ENCODE data around the gene PDZD7.

PDZD7 gene

DNA sequence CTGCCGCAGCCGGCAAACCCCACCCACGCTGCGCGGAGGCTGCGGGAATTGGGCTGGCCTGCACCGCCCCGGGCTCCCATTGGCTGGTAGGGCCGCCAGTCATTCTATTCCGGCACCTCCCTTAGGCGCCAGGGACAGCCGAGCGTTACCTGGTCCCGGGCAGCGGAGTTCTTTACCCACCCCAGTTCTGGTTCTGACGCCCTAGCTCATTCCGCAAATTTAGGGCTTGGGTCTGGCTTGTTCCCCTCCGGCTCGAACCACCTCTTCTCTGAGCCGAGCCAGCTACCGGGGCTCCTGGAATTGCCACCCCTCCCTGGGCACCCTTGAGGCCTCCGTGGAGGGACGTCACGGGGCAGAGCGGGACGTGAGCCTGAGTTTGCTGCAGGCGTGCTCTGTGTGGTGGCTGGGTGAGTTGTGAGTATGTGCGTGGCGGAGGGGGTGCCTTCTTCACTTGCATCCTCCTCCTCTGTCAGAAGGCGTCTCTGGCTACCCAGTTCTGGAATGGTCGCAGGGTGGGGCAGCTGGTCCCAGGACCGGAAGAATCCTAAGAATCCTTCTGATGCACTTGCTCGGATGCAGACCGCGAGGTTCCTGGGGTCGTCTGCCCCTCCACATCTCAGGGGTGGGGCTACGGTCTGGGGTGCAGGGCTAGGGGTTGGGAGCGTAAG, at the start of gene PDZD7, which contains the start of gene SFXN3:
Gene PDZD7, minus strand, starts transcription at position 2 of the 668 bp plus-strand sequence. CDS start 910 bp downstream, outside the sequence.
Gene SFXN3, plus strand, starts transcription at position 107 of the 668 bp plus-strand sequence. CDS start 3,461 bp downstream, outside the sequence.
- DNase-seq (ENCODE audit: low spot score) = peak; percentile 94

DNA sequence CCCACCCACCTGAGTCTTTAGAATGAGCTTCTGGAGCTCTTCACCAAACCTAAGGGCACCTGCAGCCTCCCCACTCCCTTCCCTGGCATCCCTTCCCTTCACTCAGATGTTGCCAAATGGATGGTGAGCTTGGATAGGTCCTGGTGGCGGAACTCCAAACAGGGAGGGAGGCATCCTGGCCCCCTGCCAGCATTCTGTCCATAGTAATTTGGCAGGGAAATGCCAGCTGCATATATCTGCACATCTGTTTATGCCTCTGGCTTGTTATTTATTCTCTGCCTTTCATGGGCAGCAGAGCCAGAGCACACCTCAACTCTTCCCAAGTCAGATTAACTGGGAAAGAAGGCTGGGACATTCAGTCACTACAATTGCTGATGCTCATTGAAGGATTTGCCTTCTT, 48.9 kb upstream of the PDZD7 start:
- no peak for DNase-seq (ENCODE audit: low spot score)

DNA sequence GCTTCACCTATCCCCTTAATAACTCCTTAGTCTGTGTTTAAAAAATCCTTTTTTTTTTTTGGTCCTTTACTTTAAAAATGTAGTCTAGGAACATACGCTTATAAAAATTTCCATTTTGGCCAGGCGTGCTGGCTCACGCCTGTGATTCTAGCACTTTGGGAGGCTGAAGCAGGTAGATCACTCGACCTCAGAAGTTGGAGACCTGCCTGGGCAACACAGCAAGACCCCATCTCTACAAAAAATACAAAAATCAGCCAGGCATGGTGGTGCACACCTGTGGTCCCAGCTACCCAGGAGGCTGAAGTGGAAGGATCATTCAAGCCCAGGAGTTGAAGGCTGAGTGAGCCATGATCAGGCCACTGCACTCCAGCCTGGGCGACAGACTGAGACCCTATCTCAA, 45.7 kb upstream of the PDZD7 start:
- no peak for DNase-seq (ENCODE audit: low spot score)

DNA sequence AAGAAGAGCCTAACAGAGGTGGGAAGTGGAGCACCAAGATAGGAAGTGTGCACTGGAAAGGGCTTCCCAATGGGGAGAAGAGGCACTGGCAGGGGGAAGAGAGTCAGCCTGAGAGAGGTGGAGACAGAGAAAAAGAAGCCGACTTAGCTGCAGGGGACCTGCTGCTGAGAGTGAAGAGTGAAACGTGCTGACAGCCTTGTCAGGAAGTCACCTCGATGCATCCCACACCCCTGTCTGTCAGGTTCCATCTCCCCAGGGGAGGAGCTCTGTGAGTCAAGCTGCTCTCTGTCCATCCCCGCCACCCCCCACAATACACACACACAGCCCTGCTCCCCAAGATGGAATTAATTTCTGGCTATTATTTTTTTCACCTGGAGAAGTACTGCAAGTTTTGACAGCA, 44.8 kb upstream of the PDZD7 start:
- no peak for DNase-seq (ENCODE audit: low spot score)

DNA sequence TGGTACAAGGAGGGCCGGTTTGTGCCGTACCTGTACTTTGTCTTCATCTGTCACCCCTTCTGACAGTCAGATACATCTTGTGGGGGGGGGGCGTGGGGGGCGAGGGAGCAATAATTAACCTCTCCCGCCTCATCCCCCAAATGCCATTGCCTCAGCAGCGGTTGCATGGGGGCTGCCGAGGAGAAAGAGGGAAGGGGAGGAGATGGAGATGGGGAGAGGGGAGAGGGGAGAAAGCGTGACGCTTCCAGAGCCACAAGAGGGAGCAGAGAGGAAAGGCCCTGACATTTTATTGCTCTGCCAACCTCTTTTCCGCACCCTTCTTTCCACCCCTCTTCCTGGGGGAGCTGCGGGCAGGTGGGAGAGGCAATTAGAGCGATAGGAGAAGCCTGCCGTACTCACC, 42.7 kb upstream of the PDZD7 start:
- no peak for DNase-seq (ENCODE audit: low spot score)

DNA sequence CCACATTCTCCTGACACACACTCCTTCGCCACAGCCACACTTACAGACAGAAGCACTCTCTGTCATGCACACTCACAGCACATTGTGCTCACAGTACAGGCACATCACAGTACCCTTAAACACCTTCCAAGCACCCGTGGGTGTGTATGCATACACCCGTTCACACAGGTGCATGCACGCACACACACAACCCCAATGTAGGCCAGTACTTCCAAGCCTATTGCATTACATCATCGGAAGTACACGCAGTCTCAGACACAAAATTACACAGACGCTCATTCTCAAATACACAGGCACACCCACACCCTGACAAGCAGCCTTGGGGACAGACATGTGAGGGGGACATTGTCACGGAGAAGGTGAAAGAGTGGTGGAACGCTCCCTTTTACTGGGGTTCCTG, 42.0 kb upstream of the PDZD7 start:
- DNase-seq (ENCODE audit: low spot score) = no peak

DNA sequence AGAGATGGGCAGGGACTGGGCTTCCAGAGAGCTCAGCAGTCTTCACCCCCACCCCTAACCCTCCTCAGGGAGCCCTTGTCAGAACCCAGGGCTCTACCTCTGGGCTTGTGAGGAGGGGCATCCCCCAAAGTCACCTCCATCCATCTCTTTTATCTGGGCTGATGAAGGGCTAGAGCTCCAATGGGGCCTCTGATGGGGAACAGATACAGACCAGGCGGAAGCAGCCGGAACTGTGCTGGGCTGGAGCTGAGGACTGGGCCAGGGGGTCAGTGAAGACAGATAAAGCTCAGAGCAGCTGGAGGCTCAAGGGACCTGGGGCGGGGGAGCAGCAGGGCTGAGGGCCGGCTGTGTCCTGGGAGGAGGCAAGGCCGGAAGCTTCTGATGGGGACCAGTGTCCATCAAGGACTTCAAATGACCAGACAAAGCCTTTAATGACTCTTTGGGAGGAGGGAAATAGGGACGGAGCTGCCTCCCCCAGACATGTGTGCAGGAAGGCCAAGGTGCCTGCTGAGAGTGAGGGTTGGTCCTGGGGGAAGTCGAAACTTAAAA, 41.0 kb upstream of the PDZD7 start:
- no peak for DNase-seq (ENCODE audit: low spot score)

DNA sequence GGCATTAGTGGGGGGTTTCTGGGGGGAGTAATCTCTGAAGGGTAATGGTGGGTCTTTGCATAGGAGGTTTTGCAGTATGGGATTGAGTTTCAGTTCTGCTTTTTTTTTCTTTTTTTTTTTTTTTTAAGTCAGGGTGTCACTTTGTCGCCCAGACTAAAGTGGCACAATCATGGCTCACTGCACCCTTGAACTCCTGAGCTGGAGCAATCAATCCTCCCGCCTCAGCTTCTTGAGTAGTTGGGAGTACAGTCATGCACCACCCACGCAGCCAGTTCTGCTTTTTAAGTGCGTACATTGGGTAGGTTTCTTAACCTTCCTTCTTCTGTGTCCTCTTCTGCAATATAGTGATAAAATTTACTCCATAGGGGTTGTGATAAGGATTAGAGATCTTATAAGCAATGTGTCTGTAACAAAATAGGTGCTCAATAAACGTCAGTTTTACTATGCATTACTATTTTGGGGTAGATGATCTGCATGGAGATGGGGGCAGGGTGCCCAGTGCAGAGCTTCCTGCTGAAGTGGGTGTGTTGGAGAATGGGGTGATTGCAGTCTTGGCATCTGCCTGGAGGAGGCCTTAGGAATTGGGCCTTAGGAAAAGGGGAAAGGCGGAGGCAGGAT, 40.4 kb upstream of the PDZD7 start:
- no peak for DNase-seq (ENCODE audit: low spot score)

DNA sequence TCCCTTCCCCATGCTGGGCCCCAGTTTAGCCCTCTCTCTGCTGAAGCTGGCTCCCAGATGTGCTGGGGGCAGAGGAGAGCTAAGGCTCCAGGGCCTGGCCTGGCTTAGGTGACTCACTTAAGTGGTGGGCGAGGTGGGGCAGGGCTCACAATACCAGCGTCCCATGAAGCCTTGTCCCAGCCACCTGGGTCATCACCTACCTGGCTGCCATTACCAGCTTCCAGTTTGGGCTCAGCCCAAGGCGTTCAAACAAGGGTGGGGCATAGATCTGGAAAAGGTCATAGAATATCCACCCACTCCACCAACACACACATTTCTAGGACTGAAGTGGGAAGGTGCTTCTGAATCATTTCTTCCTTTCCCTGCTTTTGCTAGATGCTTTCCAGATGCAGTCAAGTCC, 39.2 kb upstream of the PDZD7 start:
- DNase-seq (ENCODE audit: low spot score) = no peak

DNA sequence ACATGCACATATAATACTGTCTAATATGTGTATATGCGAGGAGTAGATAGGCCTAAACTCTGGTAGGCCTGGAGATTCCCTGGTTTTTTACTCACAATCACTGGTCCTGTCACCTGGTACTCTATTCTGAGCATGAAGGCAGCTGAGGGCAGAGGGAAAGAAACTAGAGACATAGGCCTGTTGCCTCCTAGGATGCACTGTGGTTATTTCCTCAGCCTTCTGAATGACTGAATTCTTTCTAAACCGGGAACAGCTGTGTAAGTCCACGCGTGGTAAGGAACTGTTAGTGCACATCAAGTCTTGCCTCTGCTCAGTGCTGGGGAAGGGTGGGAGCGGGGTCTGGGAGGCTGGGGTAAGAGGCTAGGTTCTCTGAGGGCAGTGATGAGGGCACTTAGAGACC, 38.5 kb upstream of the PDZD7 start:
- DNase-seq (ENCODE audit: low spot score) = no peak

DNA sequence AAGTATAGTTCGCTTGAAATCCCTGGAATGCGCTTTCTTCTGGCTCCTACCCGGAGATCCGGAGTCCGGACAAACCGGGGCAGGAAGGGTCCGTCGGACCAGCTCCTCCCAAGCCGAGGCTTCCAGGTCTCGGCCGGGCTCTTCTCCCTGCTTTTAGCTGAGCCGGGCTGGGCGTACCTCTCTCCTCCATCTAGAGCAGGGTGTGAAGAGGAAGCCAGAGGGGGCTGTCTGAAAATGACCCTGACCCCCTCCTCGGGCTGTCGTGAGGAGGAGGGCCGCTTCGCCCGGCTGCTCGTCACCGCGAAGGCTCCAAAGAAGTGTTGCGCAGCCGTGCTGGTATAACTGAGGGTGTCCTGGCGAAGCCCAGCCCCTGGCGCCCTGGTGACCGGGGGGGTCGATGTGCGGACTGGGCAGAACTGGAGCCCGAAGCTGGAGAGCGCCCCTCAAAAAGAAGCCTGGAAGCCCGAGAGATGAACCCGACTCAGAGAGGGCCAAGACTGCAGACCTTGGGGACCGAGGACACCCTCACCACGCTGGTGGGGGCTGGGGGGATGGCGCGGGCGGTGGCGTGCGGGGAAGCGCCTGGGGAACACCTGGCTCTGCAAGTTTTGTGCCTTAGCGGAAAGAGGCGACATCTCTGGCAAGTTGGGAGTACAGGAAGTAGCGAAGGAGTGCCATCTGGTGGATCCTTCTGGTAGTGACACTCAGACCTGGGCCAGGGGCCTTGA, 36.6 kb upstream of the PDZD7 start:
- peak; percentile 84 for DNase-seq (ENCODE audit: low spot score)

DNA sequence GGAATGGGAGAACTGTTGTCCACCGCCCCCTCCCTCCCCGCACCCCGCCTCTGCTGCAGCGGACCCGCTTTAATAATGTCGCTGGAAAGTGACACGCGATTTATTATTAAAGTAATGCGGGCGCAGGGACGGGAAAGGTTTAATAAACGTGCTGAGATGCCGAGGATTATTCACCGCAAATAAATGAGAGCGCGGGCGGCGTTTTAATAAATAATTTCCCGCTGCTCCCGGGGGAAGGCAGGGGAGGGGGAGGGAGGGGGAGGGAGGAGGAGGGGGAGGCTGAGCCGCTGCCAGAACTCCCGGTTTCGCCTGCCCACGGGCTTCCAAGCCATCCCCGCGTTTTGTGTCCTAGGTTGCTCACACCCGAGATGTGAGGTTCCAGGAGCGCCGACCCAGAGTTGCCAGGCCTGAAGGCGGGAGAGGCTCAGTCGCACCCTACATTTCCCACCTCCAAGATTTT, 36.0 kb upstream of the PDZD7 start:
- no peak for DNase-seq (ENCODE audit: low spot score)

DNA sequence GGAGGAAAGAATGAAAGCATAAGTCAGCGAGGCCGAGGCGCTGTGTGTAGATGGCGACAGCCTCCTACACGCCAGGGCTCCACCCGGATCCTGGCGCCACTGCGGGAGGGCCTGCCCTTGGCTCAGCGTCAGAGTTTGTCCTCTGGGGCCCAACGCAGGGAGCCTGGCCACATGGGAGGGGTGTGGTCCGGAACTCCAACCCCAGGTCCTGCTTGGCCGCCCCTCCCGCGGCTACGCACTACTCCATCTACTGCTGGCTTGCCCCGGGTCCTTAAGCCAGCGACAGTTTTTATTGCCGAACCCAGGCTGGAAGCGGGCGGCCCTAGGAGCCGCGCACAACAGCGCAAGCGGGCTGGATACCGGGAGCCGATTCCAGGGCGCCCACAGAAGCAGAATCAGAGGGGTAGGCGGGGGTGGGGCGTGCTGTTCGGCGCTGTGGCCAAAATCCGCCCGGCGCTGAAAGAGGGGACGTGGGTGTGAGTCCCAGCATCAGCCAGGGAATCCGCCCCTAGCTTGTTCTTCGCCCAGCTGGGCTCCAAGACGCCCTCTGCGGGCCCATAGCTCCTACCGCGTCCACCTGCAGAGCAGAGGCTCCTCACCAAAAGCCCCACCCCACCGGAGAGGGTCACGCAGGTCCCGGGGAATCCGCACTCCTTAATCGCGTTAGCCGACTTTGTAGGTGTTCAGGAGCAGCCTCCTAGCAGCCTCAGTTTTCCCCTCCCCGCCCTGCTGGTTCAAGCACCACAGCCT, 35.4 kb upstream of the PDZD7 start:
- DNase-seq (ENCODE audit: low spot score) = peak; percentile 76

DNA sequence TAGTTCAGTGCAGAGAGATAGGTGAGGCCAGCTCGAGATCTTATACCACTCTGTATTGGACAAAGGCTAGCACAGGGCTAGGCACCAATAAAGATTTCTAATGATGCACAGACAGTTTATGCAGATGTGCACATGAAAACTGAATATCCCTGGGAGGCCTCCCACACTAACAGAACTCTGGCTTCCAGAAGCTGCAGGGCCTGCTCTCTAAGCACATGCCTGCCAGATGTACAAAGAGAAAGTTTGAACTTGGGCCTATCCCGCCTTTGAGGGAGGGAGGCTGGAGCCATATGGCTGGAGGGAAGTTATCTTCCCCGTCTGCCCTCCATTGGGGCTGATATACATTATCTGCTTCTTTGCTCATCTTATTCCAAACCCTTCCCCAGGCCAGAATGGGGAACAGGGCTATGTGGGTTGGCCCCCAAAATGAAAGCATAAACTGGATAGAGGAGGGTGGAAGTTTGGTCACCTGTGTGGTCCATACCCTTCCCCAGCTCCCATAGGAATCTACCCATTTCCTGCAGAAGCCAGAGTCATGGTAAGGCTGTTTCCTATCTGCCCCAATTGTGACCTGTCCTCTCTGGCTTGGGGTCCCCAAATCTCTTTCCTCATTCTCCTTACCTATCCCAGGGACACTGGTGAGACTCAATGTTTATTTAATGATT, 34.7 kb upstream of the PDZD7 start:
- no peak for DNase-seq (ENCODE audit: low spot score)

DNA sequence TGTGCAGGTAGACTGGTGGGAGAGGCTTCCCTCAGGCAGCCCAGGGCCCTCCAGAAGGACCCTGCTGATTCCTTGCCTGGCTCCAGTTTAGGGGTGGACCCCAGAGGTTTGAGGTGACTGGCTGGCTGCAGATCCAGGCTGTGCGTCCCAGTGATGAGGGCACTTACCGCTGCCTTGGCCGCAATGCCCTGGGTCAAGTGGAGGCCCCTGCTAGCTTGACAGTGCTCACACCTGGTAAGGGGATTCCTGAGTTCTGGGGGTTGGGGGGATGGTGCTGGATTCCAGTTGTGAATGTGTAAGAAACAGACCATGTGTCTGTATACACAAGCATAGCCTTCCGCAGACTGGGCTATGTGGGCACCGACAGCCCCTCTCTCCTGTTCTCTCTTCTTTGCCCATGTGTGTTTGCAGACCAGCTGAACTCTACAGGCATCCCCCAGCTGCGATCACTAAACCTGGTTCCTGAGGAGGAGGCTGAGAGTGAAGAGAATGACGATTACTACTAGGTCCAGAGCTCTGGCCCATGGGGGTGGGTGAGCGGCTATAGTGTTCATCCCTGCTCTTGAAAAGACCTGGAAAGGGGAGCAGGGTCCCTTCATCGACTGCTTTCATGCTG, 33.6 kb upstream of the PDZD7 start:
- no peak for DNase-seq (ENCODE audit: low spot score)

DNA sequence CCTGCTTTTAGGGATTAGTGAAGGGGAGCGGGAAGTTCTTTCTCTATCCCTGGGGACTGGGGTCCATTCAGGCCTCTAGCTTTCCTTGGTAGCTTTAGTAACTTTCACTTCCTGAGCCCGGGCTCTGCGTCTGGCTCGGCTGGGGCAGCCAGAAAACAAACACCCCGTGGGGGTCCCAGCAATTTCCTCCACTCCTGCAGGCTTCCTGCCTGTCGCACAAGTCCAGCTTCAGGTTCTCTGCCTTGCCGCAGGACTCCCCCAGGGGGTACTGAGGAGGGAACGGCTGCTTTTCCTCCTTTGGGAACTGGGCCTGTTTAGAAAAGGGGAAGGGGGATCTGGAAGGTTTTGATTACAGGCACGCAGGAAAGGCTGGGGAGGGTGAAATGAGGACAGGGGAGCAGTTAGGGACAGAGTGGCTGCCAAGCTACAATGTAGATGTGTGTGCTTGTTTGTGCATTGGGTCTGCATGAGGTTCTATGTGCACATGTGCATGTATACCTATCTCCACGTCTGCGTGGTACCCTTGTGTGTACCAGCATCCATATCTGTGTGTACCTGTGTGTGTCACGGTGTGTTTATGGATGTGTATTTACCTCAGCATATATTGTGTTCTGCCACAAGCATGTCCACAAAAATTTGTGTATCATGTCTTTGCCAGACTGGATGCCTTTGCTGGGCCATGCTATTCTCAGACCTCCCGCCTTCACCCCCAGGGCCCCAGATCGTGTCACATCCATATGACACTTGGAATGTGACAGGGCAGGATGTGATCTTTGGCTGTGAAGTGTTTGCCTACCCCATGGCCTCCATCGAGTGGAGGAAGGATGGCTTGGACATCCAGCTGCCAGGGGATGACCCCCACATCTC, 32.9 kb upstream of the PDZD7 start:
- no peak for DNase-seq (ENCODE audit: low spot score)

DNA sequence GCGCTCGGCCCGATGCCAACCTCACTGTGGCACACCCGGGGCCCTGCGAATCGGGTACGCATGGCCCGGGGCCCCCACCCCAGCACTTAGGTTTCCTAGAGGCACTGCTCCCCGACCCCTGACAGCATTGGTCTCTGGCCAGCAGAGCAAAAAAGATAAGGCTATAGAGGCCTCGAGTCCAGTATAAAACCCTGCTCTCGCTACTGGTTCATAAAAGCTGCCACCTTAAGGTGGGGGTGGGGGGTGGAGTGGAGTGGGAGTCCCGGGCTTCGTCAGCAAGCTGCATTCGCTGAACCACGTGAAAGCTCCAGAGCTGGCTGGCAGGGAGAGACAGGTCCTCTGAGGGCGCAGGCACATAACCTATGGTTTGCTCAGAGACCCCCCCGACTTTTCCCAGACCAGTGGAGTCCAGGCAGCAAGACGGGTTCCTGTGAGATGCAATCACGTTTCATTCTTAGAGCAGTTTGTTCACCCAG, 32.2 kb upstream of the PDZD7 start:
- no peak for DNase-seq (ENCODE audit: low spot score)

DNA sequence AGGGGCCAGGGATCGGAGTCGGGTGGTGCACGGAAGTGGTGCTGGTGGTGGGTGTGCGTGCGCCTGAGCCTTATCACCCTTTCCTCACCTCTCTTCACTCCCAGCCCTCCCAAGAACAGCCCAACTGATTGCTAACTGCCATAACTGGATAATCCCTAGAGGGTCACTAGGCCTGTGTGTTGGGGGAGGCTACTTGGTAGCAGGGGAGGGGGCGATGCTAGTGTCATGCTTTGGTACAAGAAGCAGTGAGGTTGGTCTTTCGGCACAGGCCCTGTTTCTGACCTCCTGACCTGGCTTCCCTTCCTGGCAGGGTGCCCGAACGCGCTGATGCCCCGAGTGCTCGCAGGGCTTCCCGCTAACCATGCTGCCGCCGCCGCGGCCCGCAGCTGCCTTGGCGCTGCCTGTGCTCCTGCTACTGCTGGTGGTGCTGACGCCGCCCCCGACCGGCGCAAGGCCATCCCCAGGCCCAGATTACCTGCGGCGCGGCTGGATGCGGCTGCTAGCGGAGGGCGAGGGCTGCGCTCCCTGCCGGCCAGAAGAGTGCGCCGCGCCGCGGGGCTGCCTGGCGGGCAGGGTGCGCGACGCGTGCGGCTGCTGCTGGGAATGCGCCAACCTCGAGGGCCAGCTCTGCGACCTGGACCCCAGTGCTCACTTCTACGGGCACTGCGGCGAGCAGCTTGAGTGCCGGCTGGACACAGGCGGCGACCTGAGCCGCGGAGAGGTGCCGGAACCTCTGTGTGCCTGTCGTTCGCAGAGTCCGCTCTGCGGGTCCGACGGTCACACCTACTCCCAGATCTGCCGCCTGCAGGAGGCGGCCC, 31.5 kb upstream of the PDZD7 start:
- DNase-seq (ENCODE audit: low spot score) = peak; percentile 70

DNA sequence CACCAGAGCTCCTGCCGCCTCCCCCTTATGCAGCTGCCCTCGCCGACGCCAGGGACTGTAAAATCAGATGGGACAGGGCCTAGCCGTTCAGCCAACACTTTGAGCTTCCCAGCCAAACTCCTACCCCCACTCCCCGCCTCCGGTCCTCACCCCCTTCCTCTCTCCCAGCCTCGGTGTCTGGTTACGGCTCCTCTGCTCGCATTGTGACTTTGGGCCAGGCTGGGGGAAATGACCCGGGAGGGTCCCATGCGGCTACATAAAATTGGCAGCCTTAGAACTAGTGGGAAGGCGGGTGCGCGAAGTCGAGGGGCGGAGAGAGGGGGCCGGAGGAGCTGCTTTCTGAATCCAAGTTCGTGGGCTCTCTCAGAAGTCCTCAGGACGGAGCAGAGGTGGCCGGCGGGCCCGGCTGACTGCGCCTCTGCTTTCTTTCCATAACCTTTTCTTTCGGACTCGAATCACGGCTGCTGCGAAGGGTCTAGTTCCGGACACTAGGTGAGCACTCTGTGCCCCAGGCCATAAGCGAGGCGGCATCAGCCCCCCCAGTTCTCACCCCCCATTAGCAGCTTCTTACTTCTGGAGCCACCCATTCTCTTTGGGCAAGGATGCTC, 30.8 kb upstream of the PDZD7 start, which contains the start of gene KAZALD1:
Gene KAZALD1, plus strand, starts transcription at position 366 of the 608 bp plus-strand sequence. CDS start 604 bp downstream, outside the sequence.
- no peak for DNase-seq (ENCODE audit: low spot score)

Measured in kidney tubule cell (primary cell).